Measurements from ENCODE around the gene SH3TC1. TPM values are rescaled to one million over a fixed set of nuclear protein-coding genes. Genes with fewer than 3 reads are reported as not detected.

Gene SH3TC1
- total and polyA plus RNA-seq, 2 of the 13 experiments (the other 11 are each of a cell fraction or from before 2014, with no cell fraction given) = 14.9 to 21.8 TPM

DNA sequence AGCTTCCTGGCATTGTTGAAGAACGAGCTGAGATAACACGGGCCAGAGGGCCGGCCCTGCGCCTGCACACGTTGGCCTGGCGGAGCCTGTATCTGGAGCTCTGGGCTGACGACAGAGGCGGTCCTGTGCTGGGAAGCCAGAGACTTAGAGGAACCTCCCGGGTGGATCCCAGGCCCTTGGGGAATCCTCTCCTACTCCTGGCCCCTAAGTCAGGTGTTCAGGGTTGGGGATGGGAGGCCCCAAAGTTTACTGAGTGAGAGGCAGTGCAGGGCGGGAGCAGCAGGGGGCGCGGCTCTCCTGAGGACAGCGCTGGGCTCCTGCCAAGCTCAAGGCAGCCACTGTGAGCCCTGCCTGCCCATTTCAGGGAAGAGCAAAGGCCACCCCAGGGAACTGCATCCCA, 68.0 kb downstream of the SH3TC1 start (continued):
- TF ChIP-seq, protein P1, sequence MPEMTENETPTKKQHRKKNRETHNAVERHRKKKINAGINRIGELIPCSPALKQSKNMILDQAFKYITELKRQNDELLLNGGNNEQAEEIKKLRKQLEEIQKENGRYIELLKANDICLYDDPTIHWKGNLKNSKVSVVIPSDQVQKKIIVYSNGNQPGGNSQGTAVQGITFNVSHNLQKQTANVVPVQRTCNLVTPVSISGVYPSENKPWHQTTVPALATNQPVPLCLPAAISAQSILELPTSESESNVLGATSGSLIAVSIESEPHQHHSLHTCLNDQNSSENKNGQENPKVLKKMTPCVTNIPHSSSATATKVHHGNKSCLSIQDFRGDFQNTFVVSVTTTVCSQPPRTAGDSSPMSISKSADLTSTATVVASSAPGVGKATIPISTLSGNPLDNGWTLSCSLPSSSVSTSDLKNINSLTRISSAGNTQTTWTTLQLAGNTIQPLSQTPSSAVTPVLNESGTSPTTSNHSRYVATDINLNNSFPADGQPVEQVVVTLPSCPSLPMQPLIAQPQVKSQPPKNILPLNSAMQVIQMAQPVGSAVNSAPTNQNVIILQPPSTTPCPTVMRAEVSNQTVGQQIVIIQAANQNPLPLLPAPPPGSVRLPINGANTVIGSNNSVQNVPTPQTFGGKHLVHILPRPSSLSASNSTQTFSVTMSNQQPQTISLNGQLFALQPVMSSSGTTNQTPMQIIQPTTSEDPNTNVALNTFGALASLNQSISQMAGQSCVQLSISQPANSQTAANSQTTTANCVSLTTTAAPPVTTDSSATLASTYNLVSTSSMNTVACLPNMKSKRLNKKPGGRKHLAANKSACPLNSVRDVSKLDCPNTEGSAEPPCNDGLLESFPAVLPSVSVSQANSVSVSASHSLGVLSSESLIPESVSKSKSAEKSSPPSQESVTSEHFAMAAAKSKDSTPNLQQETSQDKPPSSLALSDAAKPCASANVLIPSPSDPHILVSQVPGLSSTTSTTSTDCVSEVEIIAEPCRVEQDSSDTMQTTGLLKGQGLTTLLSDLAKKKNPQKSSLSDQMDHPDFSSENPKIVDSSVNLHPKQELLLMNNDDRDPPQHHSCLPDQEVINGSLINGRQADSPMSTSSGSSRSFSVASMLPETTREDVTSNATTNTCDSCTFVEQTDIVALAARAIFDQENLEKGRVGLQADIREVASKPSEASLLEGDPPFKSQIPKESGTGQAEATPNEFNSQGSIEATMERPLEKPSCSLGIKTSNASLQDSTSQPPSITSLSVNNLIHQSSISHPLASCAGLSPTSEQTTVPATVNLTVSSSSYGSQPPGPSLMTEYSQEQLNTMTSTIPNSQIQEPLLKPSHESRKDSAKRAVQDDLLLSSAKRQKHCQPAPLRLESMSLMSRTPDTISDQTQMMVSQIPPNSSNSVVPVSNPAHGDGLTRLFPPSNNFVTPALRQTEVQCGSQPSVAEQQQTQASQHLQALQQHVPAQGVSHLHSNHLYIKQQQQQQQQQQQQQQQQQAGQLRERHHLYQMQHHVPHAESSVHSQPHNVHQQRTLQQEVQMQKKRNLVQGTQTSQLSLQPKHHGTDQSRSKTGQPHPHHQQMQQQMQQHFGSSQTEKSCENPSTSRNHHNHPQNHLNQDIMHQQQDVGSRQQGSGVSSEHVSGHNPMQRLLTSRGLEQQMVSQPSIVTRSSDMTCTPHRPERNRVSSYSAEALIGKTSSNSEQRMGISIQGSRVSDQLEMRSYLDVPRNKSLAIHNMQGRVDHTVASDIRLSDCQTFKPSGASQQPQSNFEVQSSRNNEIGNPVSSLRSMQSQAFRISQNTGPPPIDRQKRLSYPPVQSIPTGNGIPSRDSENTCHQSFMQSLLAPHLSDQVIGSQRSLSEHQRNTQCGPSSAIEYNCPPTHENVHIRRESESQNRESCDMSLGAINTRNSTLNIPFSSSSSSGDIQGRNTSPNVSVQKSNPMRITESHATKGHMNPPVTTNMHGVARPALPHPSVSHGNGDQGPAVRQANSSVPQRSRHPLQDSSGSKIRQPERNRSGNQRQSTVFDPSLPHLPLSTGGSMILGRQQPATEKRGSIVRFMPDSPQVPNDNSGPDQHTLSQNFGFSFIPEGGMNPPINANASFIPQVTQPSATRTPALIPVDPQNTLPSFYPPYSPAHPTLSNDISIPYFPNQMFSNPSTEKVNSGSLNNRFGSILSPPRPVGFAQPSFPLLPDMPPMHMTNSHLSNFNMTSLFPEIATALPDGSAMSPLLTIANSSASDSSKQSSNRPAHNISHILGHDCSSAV (CRISPR knock-in tag; IDR thresholded peaks at IDR 0.05; ENCODE audit: borderline replicate concordance) = no peak
- peak; percentile 65; the same call in 1 of the 2 replicates for TF ChIP-seq PAX8 (CRISPR knock-in tag; IDR thresholded peaks at IDR 0.05; ENCODE audit: borderline replicate concordance)
- peak; percentile 91 for TF ChIP-seq RAD21 (CRISPR knock-in tag; IDR thresholded peaks at IDR 0.05)
- TF ChIP-seq ZZZ3 (CRISPR knock-in tag; IDR thresholded peaks at IDR 0.05; ENCODE audit: borderline replicate concordance) = no peak
- TF ChIP-seq NFRKB (IDR thresholded peaks at IDR 0.05) = no peak
- TF ChIP-seq ZNF501 (CRISPR knock-in tag; IDR thresholded peaks at IDR 0.05) = 0 out of 2 replicates have a peak, but pooled peaks have one; percentile 44
- TF ChIP-seq ZBTB25 (CRISPR knock-in tag; IDR thresholded peaks at IDR 0.05) = peak; percentile 29; the same call in 1 of the 2 replicates
- no peak for TF ChIP-seq FOXA1 (IDR thresholded peaks at IDR 0.05)
- TF ChIP-seq FOXA1 (CRISPR knock-in tag; IDR thresholded peaks at IDR 0.05) = 0 out of 2 replicates have a peak, but pooled peaks have one; percentile 12
- TF ChIP-seq SMC3 (IDR thresholded peaks at IDR 0.05; ENCODE audit: low read length) = peak; percentile 49; the same call in 1 of the 2 replicates
- TF ChIP-seq SMAD9 (CRISPR knock-in tag; IDR thresholded peaks at IDR 0.05) = no peak
- TF ChIP-seq ZNF761 (CRISPR knock-in tag; conservative IDR thresholded peaks at IDR 0.05) = 0 out of 2 replicates have a peak, but pooled peaks have one; percentile 43
- TF ChIP-seq KDM2A (CRISPR knock-in tag; IDR thresholded peaks at IDR 0.05; ENCODE audit: borderline replicate concordance, low read depth) = peak; percentile 46; the same call in 1 of the 2 replicates
- TF ChIP-seq KDM3A (CRISPR knock-in tag; IDR thresholded peaks at IDR 0.05; ENCODE audit: low read depth) = 0 out of 2 replicates have a peak, but pooled peaks have one; percentile 37
- TF ChIP-seq HNF4A (CRISPR knock-in tag; IDR thresholded peaks at IDR 0.05) = peak; percentile 30; the same call in 1 of the 2 replicates
- 0 out of 2 replicates have a peak, but pooled peaks have one; percentile 22 for TF ChIP-seq GABPB1 (CRISPR knock-in tag; IDR thresholded peaks at IDR 0.05)
- TF ChIP-seq CTCF (CRISPR knock-in tag; IDR thresholded peaks at IDR 0.05) = peak; percentile 92

Data from HepG2 (cell line).